Thyroid gland (tissue), 4 donors: ENCODE data around the gene SLC17A9.

Source experiments
- CTCF ChIP-seq, 6 experiments: fragments of 200-600 bp in 3 of 6; fragments of 450-650 bp in 3 of 6; sonication (generic) in 3 of 6; IDR thresholded peaks; one replicate each; pipeline ENCODE4 v1.5.1; 2016 to 2019; ENCODE audit warnings: antibody characterized with exemption in 6 of 6, mild to moderate bottlenecking in 2 of 6, inconsistent platforms in 1 of 6, moderate library complexity in 1 of 6
- POLR2A ChIP-seq, 2 donors: fragments of 450-650 bp; IDR thresholded peaks; one replicate each; pipeline ENCODE4 v1.6.1; 2017; ENCODE audit warnings: antibody characterized with exemption in 2 of 2, mild to moderate bottlenecking in 2 of 2, moderate library complexity in 1 of 2

- TF ChIP-seq CTCF (IDR thresholded peaks at IDR 0.05) (peak; percentile 82 to 95 (median 87)), POLR2A (IDR thresholded peaks at IDR 0.05) (no peak)
Observed at GRCh38 chr20:63009045-63009961, 56.8 kb downstream of the SLC17A9 start.
